ENCODE data around the gene CCDC97. TPM values are rescaled to one million over a fixed set of nuclear protein-coding genes. Genes with fewer than 3 reads are reported as not detected.

Gene CCDC97
- polyA plus RNA-seq, 3 donors, result 10.3 to 17.0 (median 15.3) TPM

GRCh38 chr19:41372501-41372900 is 62.5 kb downstream of the CCDC97 start:
- H3K27ac ChIP-seq (ENCODE audit: low read depth, low read length), result no peak overlapping the region
- 65 to 80% (median 73%) methylated on average over 2 of the region's 2 CpGs for WGBS, 3 donors

- WGBS, 3 donors, result 14 to 44% (median 28%) methylated on average over 12 of the region's 12 CpGs
- H3K27ac ChIP-seq (ENCODE audit: low read depth, low read length), result no peak overlapping the region
These were observed 64.0 kb downstream of the CCDC97 start for GRCh38 chr19:41373993-41374392.

Other genes with a start within 250 kb of the CCDC97 start
- gene CYP2A13, start 221.7 kb upstream of the CCDC97 start, polyA plus RNA-seq, result not detected
- gene CYP2F1, start 195.7 kb upstream of the CCDC97 start, polyA plus RNA-seq, result not detected
- 1 to 10 TPM in 1 of 3 donors, under 1 TPM in 2; 0.30 to 5.1 (median 0.67) TPM for gene CYP2S1, start 117.0 kb upstream of the CCDC97 start, polyA plus RNA-seq
- gene AXL, start 90.9 kb upstream of the CCDC97 start, polyA plus RNA-seq, result 10 to 100 TPM in 2 of 3 donors, 1 to 10 TPM in 1; 2.5 to 26.0 (median 24.0) TPM
- gene HNRNPUL1, start 45.8 kb upstream of the CCDC97 start, polyA plus RNA-seq, result 100 to 1,000 TPM in 1 of 3 donors, 10 to 100 TPM in 2; 47.6 to 129 (median 87.1) TPM
- gene TGFB1, start 43.8 kb downstream of the CCDC97 start, polyA plus RNA-seq, result 10 to 100 TPM in 2 of 3 donors, 1 to 10 TPM in 1; 5.6 to 25.9 (median 24.0) TPM
- gene B9D2, start 54.0 kb downstream of the CCDC97 start, polyA plus RNA-seq, result 1 to 10 TPM; 6.1 to 9.4 (median 6.4) TPM
- gene TMEM91, start 66.4 kb downstream of the CCDC97 start, polyA plus RNA-seq, result 10 to 100 TPM; 10.2 to 24.2 (median 12.2) TPM
- 10 to 100 TPM; 18.4 to 40.2 (median 33.1) TPM for gene EXOSC5, start 87.2 kb downstream of the CCDC97 start, polyA plus RNA-seq
- gene BCKDHA, start 87.6 kb downstream of the CCDC97 start, polyA plus RNA-seq, result 10 to 100 TPM; 42.6 to 61.2 (median 49.3) TPM
- gene B3GNT8, start 117.2 kb downstream of the CCDC97 start, polyA plus RNA-seq, result 1 to 10 TPM in 2 of 3 donors, under 1 TPM in 1; 0.89 to 2.0 (median 1.6) TPM
- gene DMAC2, start 129.7 kb downstream of the CCDC97 start, polyA plus RNA-seq, result 10 to 100 TPM; 28.4 to 45.2 (median 35.3) TPM
- not detected for gene ERICH4, start 133.0 kb downstream of the CCDC97 start, polyA plus RNA-seq